ENCODE results near the gene FOXN4.
A peak's percentile ranks its signal among the peaks of the same experiment; 100 is the strongest.
"Not testable (repeated sequence)": the region's sequence is repeated elsewhere in the genome, so short reads cannot be mapped to it uniquely, and the experiment has no call there.

Gene FOXN4

GRCh38 chr12:109331301-109331952, 22.3 kb upstream of the FOXN4 start:
- Histone ChIP-seq H3K9me3 (ENCODE audit: severe bottlenecking) (no peaks in the 10 kb centered on the region), H3K36me3 (no peaks in the 10 kb centered on the region), H3K4me3 (ENCODE audit: low read depth, low read length) (peak overlapping the region; percentile 30), H3K27ac (peak overlapping the region; percentile 62), H3K27me3 (ENCODE audit: insufficient read depth, low read depth, severe bottlenecking) (no peaks in the 10 kb centered on the region)
- TF ChIP-seq, protein P1, sequence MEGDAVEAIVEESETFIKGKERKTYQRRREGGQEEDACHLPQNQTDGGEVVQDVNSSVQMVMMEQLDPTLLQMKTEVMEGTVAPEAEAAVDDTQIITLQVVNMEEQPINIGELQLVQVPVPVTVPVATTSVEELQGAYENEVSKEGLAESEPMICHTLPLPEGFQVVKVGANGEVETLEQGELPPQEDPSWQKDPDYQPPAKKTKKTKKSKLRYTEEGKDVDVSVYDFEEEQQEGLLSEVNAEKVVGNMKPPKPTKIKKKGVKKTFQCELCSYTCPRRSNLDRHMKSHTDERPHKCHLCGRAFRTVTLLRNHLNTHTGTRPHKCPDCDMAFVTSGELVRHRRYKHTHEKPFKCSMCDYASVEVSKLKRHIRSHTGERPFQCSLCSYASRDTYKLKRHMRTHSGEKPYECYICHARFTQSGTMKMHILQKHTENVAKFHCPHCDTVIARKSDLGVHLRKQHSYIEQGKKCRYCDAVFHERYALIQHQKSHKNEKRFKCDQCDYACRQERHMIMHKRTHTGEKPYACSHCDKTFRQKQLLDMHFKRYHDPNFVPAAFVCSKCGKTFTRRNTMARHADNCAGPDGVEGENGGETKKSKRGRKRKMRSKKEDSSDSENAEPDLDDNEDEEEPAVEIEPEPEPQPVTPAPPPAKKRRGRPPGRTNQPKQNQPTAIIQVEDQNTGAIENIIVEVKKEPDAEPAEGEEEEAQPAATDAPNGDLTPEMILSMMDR (IDR thresholded peaks at IDR 0.05; ENCODE audit: low read depth, low read length): no peak
- DNase-seq: peak; percentile 64

GRCh38 chr12:109330282-109331230, 21.5 kb upstream of the FOXN4 start:
- Histone ChIP-seq H3K27ac (peak overlapping the region; percentile 62), H3K27me3 (ENCODE audit: insufficient read depth, low read depth, severe bottlenecking) (no peaks in the 10 kb centered on the region), H3K4me3 (ENCODE audit: low read depth, low read length) (no peak overlapping the region), H3K9me3 (ENCODE audit: severe bottlenecking) (no peaks in the 10 kb centered on the region), H3K36me3 (no peaks in the 10 kb centered on the region)
- no peak for DNase-seq
- TF ChIP-seq, protein P1 (IDR thresholded peaks at IDR 0.05; ENCODE audit: low read depth, low read length): no peak

DNA sequence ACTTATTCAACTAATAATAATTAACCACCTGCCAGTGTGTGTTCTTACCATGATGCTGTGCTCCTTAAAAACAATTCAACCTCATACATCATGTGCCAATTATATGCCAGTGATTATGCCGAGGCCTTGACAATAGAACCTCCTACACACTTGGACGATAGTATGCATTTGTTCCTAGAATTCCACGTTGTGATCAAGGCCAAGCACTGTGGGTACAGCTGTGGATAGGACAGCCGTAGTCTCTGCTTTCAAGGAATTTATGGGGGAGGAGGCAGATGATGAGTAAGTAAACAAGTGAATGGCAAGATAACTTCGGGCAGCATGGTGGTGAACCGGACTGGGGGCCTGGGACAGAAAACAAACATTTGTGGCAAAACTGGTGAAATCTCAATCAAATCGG, 20.6 kb upstream of the FOXN4 start:
- Histone ChIP-seq H3K4me3 (ENCODE audit: low read depth, low read length) (no peak overlapping the region), H3K27ac (no peak overlapping the region), H3K36me3 (no peaks in the 10 kb centered on the region), H3K27me3 (ENCODE audit: insufficient read depth, low read depth, severe bottlenecking) (no peaks in the 10 kb centered on the region), H3K9me3 (ENCODE audit: severe bottlenecking) (no peaks in the 10 kb centered on the region)
- TF ChIP-seq, protein P1 (IDR thresholded peaks at IDR 0.05; ENCODE audit: low read depth, low read length): no peak
- no peak for DNase-seq

DNA sequence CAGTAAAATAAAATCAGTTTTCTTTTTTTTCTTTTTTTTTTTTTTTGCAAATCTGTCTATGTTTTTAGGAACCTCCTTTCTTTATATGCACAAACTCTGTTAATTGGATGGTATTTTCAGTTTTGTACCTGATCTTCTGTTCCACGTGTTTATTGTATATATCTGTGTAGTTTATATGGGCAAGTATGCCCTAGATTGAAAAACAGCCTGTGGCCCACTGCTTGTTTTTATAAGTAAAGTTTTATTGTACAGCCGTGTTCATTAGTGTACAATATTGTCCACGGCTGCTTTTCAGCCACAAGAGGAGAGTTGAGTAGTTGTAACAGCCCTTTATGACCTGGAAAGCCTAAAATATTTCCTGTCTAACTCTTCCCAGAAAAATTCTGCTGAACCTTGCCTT, 19.9 kb upstream of the FOXN4 start:
- Histone ChIP-seq H3K36me3 (no peaks in the 10 kb centered on the region), H3K4me3 (ENCODE audit: low read depth, low read length) (no peak overlapping the region), H3K9me3 (ENCODE audit: severe bottlenecking) (no peaks in the 10 kb centered on the region), H3K27ac (no peak overlapping the region), H3K27me3 (ENCODE audit: insufficient read depth, low read depth, severe bottlenecking) (no peaks in the 10 kb centered on the region)
- TF ChIP-seq, protein P1 (IDR thresholded peaks at IDR 0.05; ENCODE audit: low read depth, low read length): no peak
- no peak for DNase-seq

GRCh38 chr12:109321294-109321693, 12.2 kb upstream of the FOXN4 start:
- H3K27me3 ChIP-seq (ENCODE audit: insufficient read depth, low read depth, severe bottlenecking): not testable (repeated sequence)

More at GRCh38 chr12:109321294-109321693, 12.2 kb upstream of the FOXN4 start:
- not testable (repeated sequence) for H3K9me3 ChIP-seq (ENCODE audit: severe bottlenecking); H3K36me3 ChIP-seq; H3K27ac ChIP-seq; DNase-seq; H3K4me3 ChIP-seq (ENCODE audit: low read depth, low read length)

Data from WERI-Rb-1 (cell line).